CD4-positive, alpha-beta T cell treated with Interleukin-6 at 100 ng/mL for 8 hours (primary cell): ENCODE data around the gene FAM47A.

ENCODE experiments used
- DNase-seq: peaks from one replicate; pipeline ENCODE4 v3.0.0-alpha.2; 2020; ENCODE audit warnings: mixed read lengths, low spot score

The FAM47A gene

GRCh38 chrX:34132028-34132427 lies at the start of gene FAM47A:
TSS of gene FAM47A (minus strand) at chrX:34132314. CDS start at chrX:34132278, 36 bp downstream.
- DNase-seq = no peak

GRCh38 chrX:34147345-34147744 lies 15.2 kb upstream of the FAM47A start:
- no peak for DNase-seq

- DNase-seq = no peak
Observed at GRCh38 chrX:34146906-34147305, 14.8 kb upstream of the FAM47A start.

GRCh38 chrX:34144246-34144645 lies 12.1 kb upstream of the FAM47A start:
- DNase-seq = no peak

- no peak for DNase-seq
Observed at GRCh38 chrX:34140816-34141215, 8.7 kb upstream of the FAM47A start.

- DNase-seq = no peak
Observed at GRCh38 chrX:34130980-34131744, 952 bp downstream of the FAM47A start.

GRCh38 chrX:34130501-34130900 lies 1.6 kb downstream of the FAM47A start:
- DNase-seq = no peak

- DNase-seq = no peak
Observed at GRCh38 chrX:34126011-34126410, 6.1 kb downstream of the FAM47A start.

GRCh38 chrX:34119122-34119521 lies 13.0 kb downstream of the FAM47A start:
- DNase-seq = no peak

GRCh38 chrX:34112459-34112858 lies 19.7 kb downstream of the FAM47A start:
- DNase-seq = no peak
